ENCODE results near the gene ISM1. TPM values are rescaled to one million over a fixed set of nuclear protein-coding genes. Genes with fewer than 3 reads are reported as not detected.
A peak's percentile ranks its signal among the peaks of the same experiment; 100 is the strongest.

The ISM1 gene
- total RNA-seq, 1 donor from 2014 or later, result 3.9 TPM

DNA sequence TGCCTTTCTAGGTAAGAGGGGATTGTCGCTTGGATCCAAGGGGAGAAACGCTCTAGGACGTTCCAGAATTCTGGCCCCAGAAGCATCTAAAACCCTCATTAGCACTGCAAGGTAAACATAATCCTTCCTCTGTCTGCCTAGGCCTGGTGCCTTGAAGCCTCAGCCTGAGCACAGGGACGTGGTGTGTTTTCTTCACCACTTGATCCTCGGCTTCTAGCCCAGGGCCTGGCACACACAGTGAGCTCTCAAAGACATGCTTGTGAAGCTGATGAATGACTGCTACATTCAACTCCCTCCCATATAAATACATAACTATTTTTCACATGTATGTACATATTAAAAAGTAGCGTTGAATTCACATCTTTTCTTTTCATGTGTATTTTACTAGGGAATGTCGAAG, 100.3 kb downstream of the ISM1 start:
- H3K9me3 Mint-ChIP-seq, result peaks cover 14% of the 10 kb centered on the region
- DNase-seq (ENCODE audit: low spot score), result no peak
- no peak overlapping the region for H3K4me3 Mint-ChIP-seq (ENCODE audit: low read depth)
- no peak overlapping the region for H3K27ac Mint-ChIP-seq
- peaks cover 10% of the 10 kb centered on the region for H3K36me3 Mint-ChIP-seq (ENCODE audit: low read depth)
- intact Hi-C loops (cut with micrococcal nuclease), result loop anchor here (5.0 kb wide), 1 partner anchor 74 kb away; no protein-coding TSS in a partner anchor
- peaks cover 26% of the 10 kb centered on the region for H3K4me1 Mint-ChIP-seq (ENCODE audit: low read depth)
- peaks cover 1% of the 10 kb centered on the region for H3K27me3 Mint-ChIP-seq (ENCODE audit: low read depth)

- Mint-ChIP-seq H3K27ac (peak overlapping the region; percentile 35), H3K4me1 (ENCODE audit: low read depth) (peaks cover 24% of the 10 kb centered on the region), H3K9me3 (peaks cover 7% of the 10 kb centered on the region), H3K4me3 (ENCODE audit: low read depth) (no peak overlapping the region), H3K27me3 (ENCODE audit: low read depth) (peaks cover 1% of the 10 kb centered on the region), H3K36me3 (ENCODE audit: low read depth) (peaks cover 9% of the 10 kb centered on the region)
- intact Hi-C loops (cut with micrococcal nuclease), result loop anchor here (5.0 kb wide), 1 partner anchor 75 kb away; no protein-coding TSS in a partner anchor
- no peak for DNase-seq (ENCODE audit: low spot score)
Measured at GRCh38 chr20:13322198-13322597, 101.1 kb downstream of the ISM1 start.

- no peak overlapping the region for H3K4me3 Mint-ChIP-seq (ENCODE audit: low read depth)
- DNase-seq (ENCODE audit: low spot score), result no peak
- peaks cover 21% of the 10 kb centered on the region for H3K4me1 Mint-ChIP-seq (ENCODE audit: low read depth)
- peaks cover 1% of the 10 kb centered on the region for H3K27me3 Mint-ChIP-seq (ENCODE audit: low read depth)
- peaks cover 4% of the 10 kb centered on the region for H3K9me3 Mint-ChIP-seq
- peaks cover 5% of the 10 kb centered on the region for H3K36me3 Mint-ChIP-seq (ENCODE audit: low read depth)
- H3K27ac Mint-ChIP-seq, result peak overlapping the region; percentile 35
- intact Hi-C loops (cut with micrococcal nuclease), result loop anchor here (5.0 kb wide), 1 partner anchor 75 kb away; no protein-coding TSS in a partner anchor
Measured at GRCh38 chr20:13322621-13323020, 101.5 kb downstream of the ISM1 start.

DNA sequence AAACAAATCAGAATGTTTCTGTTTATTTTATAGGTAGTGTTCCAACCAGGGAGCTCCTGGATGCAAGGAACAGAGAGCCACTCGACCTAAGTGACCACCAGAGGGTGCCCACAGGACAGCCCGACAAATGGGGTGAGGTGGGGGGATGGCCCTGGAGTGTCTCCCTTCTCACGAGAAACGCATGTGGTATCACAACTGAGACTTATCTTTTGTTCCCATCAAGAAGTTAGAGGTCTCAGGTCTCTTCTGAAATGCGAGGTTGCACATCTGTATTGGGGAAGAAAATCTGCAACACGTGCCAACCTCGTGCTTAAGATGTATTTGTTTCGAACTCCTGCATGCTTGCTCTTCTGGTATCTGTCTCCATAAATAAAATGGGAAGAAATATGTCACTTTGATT, 104.0 kb downstream of the ISM1 start:
- H3K4me1 Mint-ChIP-seq (ENCODE audit: low read depth), result peaks cover 26% of the 10 kb centered on the region
- DNase-seq (ENCODE audit: low spot score), result no peak
- intact Hi-C loops (cut with micrococcal nuclease), result loop anchor here (1.0 kb wide), 1 partner anchor 221 kb away; no protein-coding TSS in a partner anchor
- H3K36me3 Mint-ChIP-seq (ENCODE audit: low read depth), result peaks cover 2% of the 10 kb centered on the region
- peaks cover 11% of the 10 kb centered on the region for H3K9me3 Mint-ChIP-seq
- no peak overlapping the region for H3K4me3 Mint-ChIP-seq (ENCODE audit: low read depth)
- H3K27ac Mint-ChIP-seq, result peak overlapping the region; percentile 18
- H3K27me3 Mint-ChIP-seq (ENCODE audit: low read depth), result peaks cover 1% of the 10 kb centered on the region

GRCh38 chr20:13325796-13326340, 104.8 kb downstream of the ISM1 start:
- Mint-ChIP-seq H3K4me1 (ENCODE audit: low read depth) (peaks cover 29% of the 10 kb centered on the region), H3K27ac (no peak overlapping the region), H3K27me3 (ENCODE audit: low read depth) (peaks cover 1% of the 10 kb centered on the region), H3K4me3 (ENCODE audit: low read depth) (no peak overlapping the region), H3K9me3 (peaks cover 11% of the 10 kb centered on the region), H3K36me3 (ENCODE audit: low read depth) (peaks cover 2% of the 10 kb centered on the region)
- DNase-seq (ENCODE audit: low spot score), result no peak
- intact Hi-C loops (cut with micrococcal nuclease), result loop anchor here (1.0 kb wide), 1 partner anchor 220 kb away; no protein-coding TSS in a partner anchor

DNA sequence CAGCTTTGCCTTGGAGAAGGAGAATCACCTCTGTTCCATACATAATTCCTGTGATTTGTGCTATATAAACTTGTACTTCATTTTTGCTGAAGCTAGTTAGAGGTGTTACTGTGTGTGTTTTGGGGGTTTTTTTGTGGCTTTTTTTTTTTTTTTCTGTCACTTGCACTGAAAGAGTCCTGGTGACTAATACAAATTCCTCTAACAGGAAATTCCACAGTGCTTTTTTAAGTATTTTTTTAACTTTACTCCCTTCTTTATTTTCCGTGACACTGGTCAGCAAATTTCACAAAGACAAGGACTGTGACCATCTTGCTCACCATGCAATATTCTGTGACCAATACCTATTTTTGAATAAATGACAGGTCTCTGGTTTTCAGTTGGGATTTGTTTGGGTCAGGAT, 110.5 kb downstream of the ISM1 start:
- Mint-ChIP-seq H3K9me3 (peaks cover 11% of the 10 kb centered on the region), H3K27me3 (ENCODE audit: low read depth) (no peaks in the 10 kb centered on the region), H3K27ac (peak overlapping the region; percentile 31), H3K4me3 (ENCODE audit: low read depth) (no peak overlapping the region), H3K36me3 (ENCODE audit: low read depth) (no peaks in the 10 kb centered on the region), H3K4me1 (ENCODE audit: low read depth) (peaks cover 38% of the 10 kb centered on the region)
- no peak for DNase-seq (ENCODE audit: low spot score)
- intact Hi-C loops (cut with micrococcal nuclease), result loop anchor here (5.0 kb wide), 1 partner anchor 104 kb away; no protein-coding TSS in a partner anchor

GRCh38 chr20:13333036-13333435, 112.0 kb downstream of the ISM1 start:
- no peak for DNase-seq (ENCODE audit: low spot score)
- Mint-ChIP-seq H3K4me3 (ENCODE audit: low read depth) (no peak overlapping the region), H3K36me3 (ENCODE audit: low read depth) (no peaks in the 10 kb centered on the region), H3K27me3 (ENCODE audit: low read depth) (no peaks in the 10 kb centered on the region), H3K9me3 (peaks cover 5% of the 10 kb centered on the region), H3K27ac (peak overlapping the region; percentile 41), H3K4me1 (ENCODE audit: low read depth) (peaks cover 47% of the 10 kb centered on the region)
- intact Hi-C loops (cut with micrococcal nuclease), result loop anchor here (5.0 kb wide), 1 partner anchor 106 kb away; no protein-coding TSS in a partner anchor

GRCh38 chr20:13333793-13334192, 112.7 kb downstream of the ISM1 start:
- Mint-ChIP-seq H3K9me3 (peaks cover 3% of the 10 kb centered on the region), H3K4me3 (ENCODE audit: low read depth) (no peak overlapping the region), H3K4me1 (ENCODE audit: low read depth) (peaks cover 53% of the 10 kb centered on the region), H3K27ac (no peak overlapping the region), H3K36me3 (ENCODE audit: low read depth) (peaks cover 2% of the 10 kb centered on the region), H3K27me3 (ENCODE audit: low read depth) (no peaks in the 10 kb centered on the region)
- no peak for DNase-seq (ENCODE audit: low spot score)
- intact Hi-C loops (cut with micrococcal nuclease), result loop anchor here (5.0 kb wide), 1 partner anchor 106 kb away; no protein-coding TSS in a partner anchor

DNA sequence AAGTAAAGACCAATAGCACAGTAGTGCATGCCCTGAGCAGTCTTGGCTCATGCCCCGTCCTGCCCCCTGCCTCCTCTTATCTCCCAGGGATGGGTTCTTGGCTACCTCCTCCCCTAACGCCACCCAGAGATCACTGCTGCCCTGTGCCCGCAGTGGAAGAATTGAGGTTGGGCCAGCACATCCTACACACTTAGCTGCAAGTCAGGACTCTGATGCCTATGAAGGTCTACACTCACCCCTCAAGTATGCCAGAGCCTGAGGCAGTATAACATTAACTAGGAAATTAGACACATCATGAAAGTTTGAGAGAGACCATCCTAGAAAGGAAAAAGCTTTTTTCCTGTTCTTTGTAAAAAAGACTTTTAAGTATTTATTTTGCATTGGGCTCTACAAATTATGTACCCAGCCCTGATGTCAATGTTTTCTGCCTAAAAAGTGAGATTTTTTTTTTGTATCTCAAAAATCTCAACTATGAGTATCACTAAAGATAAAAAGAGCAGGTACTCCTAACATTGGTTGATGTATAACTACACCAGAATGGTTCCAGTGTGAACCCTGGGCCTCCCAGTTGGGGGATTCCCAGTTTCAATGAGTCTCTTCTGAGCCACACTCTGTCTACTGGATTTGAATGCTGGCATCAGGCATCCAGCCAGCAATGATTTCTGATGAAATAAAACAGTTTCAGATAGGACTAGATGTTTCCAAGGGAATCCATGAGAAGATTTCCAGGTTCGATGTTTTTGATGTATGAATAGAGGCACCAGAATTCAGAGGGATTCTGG, 115.4 kb downstream of the ISM1 start:
- H3K36me3 Mint-ChIP-seq (ENCODE audit: low read depth), result peaks cover 3% of the 10 kb centered on the region
- no peak overlapping the region for H3K4me3 Mint-ChIP-seq (ENCODE audit: low read depth)
- DNase-seq (ENCODE audit: low spot score), result no peak
- no peaks in the 10 kb centered on the region for H3K27me3 Mint-ChIP-seq (ENCODE audit: low read depth)
- peaks cover 7% of the 10 kb centered on the region for H3K9me3 Mint-ChIP-seq
- intact Hi-C loops (cut with micrococcal nuclease), result no loop called here
- peaks cover 59% of the 10 kb centered on the region for H3K4me1 Mint-ChIP-seq (ENCODE audit: low read depth)
- peak overlapping the region; percentile 89 for H3K27ac Mint-ChIP-seq

DNA sequence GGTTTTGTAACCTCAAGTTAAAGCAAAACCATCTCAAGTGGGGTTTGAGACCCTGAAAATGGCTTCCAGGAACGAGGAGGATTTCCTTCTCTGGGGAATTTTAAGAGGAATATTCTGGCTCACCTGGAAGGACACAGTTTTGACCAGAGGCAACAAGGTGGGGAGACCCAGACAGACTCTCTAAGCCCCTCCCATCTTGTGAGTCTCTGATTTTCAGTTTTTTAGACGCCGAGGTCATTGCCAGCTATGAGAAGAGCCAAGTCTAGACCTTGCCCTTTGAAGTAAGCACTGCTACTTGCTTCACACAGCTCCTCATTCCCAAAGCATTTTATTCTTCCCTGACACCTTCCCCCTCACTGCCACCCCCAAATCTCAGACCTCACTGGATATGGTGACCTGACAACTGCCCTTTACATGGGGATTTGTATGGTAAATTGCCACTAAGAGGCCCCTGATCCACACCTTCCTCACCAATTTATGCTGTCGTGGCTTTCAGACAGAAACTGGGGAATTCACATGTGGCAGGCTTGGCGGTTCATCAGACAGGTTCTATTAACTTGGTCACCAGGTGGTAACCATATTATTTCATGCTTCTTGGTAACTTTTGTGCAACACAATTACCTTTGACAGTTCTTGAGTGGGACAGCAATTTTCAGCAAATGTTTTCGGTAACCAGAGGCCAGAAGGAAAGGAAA, 116.2 kb downstream of the ISM1 start:
- peak overlapping the region; percentile 89 for H3K27ac Mint-ChIP-seq
- no peak overlapping the region for H3K4me3 Mint-ChIP-seq (ENCODE audit: low read depth)
- no peaks in the 10 kb centered on the region for H3K27me3 Mint-ChIP-seq (ENCODE audit: low read depth)
- peaks cover 3% of the 10 kb centered on the region for H3K36me3 Mint-ChIP-seq (ENCODE audit: low read depth)
- intact Hi-C loops (cut with micrococcal nuclease), result no loop called here
- H3K4me1 Mint-ChIP-seq (ENCODE audit: low read depth), result peaks cover 57% of the 10 kb centered on the region
- DNase-seq (ENCODE audit: low spot score), result no peak
- peaks cover 7% of the 10 kb centered on the region for H3K9me3 Mint-ChIP-seq

DNA sequence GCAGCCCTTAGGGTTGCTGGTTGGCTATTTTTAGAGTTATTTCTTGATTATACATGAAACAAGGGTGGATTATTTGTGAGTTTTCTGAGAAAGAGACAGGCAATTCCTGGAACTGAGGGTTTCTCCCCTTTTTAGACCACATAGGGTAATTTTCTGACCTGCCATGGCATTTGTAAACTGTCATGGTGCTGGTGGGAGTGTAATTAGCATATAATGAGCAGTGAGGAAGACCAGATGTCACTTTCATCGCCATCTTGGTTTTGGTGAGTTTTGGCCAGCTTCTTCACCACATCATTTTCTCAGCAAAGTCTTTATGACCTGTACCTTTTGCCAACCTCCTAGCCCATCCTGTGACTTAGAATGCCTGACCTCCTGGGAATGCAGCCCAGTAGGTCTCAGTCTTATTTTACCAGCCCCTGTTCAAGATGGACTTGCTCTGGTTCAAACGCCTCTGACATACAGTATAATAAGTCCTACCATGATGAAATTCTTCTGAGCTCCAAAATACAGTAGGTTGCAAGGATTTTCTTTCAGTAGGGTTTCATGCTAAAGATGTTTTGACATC, 117.1 kb downstream of the ISM1 start:
- no peak overlapping the region for H3K4me3 Mint-ChIP-seq (ENCODE audit: low read depth)
- H3K27ac Mint-ChIP-seq, result peak overlapping the region; percentile 89
- H3K9me3 Mint-ChIP-seq, result peaks cover 7% of the 10 kb centered on the region

DNA sequence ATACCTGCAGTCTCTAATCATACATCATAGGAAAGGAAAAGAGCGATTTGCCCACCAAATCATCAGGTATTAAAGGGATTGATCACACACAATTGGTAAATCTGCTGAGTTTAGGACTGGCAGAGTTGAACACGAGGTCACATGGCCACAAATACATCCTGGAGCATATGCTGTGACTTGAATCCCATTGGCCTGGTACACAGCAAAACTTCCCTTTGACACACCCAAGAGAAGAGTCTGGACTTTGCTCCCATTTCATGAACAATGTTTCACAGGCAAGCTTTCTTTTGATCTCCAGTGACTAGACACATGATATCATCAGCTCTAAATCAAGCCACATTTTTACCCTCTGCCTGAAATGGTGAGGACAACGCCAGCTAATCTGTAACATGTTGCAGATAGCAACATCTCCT, 117.9 kb downstream of the ISM1 start:
- peak overlapping the region; percentile 47 for H3K27ac Mint-ChIP-seq
- peaks cover 7% of the 10 kb centered on the region for H3K9me3 Mint-ChIP-seq
- no peak overlapping the region for H3K4me3 Mint-ChIP-seq (ENCODE audit: low read depth)
- intact Hi-C loops (cut with micrococcal nuclease), result loop anchor here (1.0 to 2.0 kb wide), 2 partner anchors 91 to 92 kb away; no protein-coding TSS in a partner anchor
- H3K4me1 Mint-ChIP-seq (ENCODE audit: low read depth), result peaks cover 50% of the 10 kb centered on the region
- H3K36me3 Mint-ChIP-seq (ENCODE audit: low read depth), result peaks cover 3% of the 10 kb centered on the region
- H3K27me3 Mint-ChIP-seq (ENCODE audit: low read depth), result no peaks in the 10 kb centered on the region
- DNase-seq (ENCODE audit: low spot score), result no peak

More for the DNA sequence above, 117.1 kb downstream of the ISM1 start:
- intact Hi-C loops (cut with micrococcal nuclease), result loop anchor here (1.0 to 2.0 kb wide), 2 partner anchors 91 to 92 kb away; no protein-coding TSS in a partner anchor
- DNase-seq (ENCODE audit: low spot score), result no peak
- Mint-ChIP-seq H3K36me3 (ENCODE audit: low read depth) (peaks cover 3% of the 10 kb centered on the region), H3K27me3 (ENCODE audit: low read depth) (no peaks in the 10 kb centered on the region), H3K4me1 (ENCODE audit: low read depth) (peaks cover 49% of the 10 kb centered on the region)
